NCI-H1092 treated with DMSO at 0.1 percent for 48 hours (cell line): Measurements from ENCODE around the gene G3BP2.
"Not testable (repeated sequence)": the region's sequence is repeated elsewhere in the genome, so short reads cannot be mapped to it uniquely, and the experiment has no call there.

Source experiments
- DNase-seq: peaks from one replicate; lab custom pipeline; 2025; lab: John Stamatoyannopoulos, UW

Gene G3BP2

DNA sequence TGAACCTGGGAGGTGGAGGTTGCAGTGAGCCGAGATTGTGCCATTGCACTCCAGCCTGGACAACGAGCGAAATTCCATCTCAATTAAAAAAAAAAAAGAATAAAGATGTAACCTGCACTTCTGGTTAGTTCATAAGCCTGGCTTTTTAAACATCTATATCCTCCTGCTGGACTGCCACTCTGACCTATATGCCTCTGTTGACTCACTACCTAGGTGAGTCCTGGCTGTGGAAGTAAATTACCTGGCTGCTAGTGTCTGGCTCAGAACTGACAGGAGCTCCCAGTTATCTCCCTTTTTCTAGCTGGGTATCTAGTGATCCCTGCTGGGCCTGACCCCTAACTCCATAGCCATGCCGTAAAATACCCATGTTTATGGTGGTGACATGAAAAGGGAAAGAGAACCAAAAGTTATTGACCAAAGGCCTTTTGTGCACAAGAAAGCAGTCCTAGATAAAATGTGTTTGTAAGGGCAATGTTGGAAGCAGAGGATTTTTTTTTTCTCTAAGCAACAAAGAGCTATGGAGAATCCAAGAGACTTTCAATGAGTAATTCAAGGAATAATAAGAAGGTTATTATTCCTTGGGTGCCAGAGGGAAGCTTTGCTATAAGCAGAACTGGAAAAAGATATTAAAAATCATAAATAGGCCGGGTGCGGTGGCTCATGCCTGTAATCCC is 10.4 kb upstream of the G3BP2 start:
- no peak for DNase-seq

DNA sequence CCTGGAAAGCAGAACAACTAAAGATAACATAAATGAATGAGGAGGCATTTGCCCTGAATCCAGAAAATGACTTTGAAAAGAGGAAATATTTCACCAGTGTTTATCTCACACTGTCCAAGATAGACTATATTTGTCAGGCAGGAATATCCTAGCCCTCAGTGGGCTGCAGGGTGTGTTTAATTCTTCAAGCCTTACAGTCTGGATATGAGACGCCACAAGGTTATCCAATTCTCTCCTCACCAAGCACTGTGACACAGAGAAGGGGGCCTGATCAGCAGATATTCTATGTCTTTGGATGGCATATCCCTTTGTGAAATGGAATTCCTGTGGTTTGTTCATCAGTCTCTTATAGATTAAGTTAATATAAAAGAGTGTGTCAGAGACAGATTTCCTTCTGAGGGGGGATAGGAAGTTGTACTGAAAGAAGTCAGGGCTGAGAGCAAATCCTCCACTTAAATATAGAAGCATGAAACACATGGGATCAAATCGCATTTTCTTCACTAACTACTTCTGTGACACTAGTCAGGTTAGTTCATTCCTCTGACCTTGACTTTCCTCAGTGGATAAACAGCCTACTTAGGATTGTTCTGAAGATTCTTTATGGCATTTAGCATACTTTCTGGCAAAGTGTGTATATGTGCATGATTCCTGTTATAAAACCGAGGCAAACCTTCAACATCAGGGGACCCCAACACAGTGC is 6.8 kb upstream of the G3BP2 start:
- no peak for DNase-seq

DNA sequence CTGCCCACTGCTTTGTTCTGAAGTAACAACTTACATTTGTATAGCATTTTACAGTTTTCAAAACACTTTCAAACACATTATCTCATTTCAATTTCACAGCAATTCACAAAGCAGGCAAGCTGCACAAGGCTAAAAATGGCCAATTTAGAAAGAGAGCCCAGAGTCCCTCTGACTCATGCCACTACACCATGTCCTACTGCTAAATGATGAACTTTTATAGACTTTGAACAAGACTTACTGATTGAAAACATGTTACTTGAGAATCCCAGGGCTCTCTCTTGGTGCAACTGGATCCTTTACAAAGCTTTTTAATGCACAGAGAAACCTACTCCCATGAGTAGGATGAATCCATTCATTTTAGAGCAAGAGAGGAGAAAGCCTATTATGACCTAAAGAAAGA is 5.8 kb upstream of the G3BP2 start:
- no peak for DNase-seq

DNA sequence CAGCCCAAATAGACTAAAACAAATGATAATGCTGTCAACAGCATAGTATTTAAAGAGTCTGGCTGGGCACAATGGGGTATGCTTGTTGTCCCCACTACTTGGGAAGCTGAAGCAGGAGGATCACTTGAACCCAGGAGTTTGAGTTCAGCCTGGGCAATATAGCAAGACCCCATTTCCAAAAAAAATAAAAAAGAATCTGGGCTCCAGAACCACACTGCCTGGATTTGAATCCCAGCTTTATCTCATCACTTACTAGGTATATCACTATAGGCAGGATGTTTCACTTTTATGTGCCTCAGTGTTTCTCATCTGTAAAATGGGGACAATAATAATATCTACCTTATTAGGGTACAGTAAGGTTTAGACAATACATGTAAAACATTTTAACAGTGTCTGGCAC is 5.3 kb upstream of the G3BP2 start:
- no peak for DNase-seq

DNA sequence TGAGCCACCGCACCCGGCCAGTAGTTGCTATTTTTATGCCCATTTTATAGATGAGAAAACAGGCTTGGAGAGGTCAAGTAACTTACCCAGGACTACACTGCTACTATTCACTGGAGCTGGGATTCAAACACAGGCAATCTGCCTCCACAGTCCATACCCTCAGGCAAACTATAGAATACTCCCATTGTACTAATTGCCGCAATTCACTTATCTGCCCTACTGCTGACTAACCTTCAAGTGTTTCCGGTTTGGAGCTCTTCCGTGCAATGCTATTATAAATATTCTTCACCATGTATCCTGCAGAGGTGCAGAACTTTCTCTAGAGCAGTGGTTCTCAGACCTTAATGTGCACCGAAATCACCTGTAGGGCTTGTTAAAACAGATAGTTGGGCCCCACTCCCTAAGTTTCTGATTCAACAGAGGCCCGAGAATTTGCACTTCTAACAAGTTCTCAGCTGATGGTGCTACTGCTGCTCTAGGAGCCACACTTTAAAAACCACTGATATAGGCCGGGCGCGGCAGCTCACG is 1.9 kb upstream of the G3BP2 start:
- no peak for DNase-seq

DNA sequence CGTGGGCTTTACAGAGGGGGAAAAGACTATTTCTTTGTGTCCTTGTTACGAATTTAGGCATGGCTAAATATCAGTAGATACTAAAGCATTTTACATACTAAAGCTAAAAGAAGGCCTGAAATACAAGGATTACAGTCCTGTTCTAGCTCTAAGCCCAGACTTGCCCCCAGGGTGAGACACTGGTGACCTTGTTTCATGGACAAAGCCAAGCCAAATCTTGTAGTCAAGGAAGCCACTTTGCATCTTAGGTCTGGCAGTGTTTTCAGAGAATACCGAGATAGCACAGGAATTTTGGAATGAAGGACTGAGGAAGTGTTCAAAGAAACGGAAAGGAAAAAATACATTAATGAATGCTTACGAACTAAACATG is 733 bp upstream of the G3BP2 start:
- no peak for DNase-seq

DNA sequence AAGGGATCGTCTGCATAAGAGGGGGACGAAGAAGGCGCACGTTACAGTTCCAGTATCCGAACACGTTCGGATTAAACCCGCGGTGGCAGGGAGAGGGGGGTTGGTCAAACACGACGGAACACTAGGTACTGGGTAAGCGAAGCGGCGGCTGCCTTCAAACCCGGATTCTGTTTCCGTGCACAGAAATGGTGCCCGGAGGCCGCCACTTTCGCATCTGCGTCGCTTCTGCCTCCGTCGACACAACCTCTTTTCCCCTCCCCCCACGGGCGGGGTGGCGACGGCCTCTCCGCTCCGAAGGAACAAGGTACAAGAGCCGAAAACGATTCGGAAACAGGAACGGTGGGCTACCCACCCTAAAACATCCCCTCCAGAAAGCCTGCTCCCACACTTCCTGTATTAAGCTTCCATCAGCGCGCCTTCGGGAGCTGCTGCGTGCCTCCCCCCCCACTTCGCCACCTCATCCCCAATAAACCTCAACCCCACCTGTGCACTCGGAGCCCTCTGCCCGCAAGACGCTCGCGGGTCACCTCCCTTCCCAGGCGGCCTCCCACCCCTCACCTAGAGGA is 667 bp downstream of the G3BP2 start:
- DNase-seq: peak; percentile 65

DNA sequence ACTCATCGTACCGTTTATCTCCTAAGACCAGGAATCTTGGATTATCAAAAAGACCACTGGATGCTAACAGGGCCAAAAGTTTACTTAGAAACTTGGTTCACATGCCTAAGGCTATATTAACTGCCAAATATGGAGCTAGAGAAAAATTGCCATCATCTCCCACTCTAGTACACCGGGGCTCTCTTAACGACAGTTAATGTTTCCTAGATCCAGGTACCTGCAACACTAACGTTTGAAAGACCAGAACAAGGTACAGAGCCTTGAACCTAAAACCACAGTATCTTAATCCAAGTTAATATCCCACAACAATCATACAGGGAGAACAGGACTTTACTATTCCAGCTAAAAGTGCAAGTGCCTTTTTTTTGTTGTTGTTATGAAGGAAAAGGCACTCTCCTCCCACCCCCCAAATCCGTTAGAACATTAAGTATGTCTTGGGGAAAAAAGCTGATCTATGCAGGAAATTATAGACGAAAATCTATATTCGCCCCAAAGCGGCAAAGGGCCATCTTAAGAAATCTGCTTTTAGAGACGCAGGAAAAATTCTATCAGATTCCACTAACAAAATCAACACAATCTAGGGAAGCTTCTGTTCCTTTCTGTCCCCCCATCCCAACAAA is 1.3 kb downstream of the G3BP2 start:
- DNase-seq: no peak

DNA sequence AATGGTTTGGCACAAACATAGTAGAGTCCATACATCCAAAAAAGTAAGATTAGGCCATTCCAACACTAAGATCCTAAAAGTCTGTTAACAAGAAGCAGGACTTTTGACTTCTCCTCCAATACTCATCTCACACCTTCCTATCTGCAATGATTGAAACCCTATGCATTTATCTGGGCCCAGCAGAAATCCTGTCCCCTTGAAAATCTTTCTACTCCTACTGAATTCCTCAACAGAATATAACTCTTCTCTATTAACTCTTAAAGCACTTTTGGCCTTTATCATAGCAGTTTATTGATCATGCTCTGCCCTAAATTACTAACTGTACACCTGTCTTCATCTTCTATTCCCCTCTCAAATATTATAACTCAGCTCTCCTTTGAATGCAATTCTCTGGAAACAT is 4.6 kb downstream of the G3BP2 start:
- DNase-seq: no peak

DNA sequence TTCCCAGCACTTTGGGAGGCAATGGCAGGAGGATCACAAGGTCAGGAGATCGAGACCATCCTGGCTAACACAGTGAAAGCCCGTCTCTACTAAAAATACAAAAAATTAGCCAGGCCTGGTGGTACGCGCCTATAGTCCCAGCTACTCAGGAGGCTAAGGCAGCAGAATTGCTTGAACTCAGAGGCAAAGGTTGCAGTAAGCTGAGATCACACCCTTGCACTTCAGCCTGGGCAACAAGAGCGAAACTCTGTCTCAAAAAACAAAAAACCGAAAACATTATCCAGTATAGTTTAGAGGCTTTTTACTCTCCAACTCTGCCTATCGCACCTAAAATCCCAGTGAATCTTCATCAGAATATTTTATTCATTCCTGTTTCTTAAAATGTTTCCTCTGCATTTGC is 5.6 kb downstream of the G3BP2 start:
- DNase-seq: not testable (repeated sequence)

DNA sequence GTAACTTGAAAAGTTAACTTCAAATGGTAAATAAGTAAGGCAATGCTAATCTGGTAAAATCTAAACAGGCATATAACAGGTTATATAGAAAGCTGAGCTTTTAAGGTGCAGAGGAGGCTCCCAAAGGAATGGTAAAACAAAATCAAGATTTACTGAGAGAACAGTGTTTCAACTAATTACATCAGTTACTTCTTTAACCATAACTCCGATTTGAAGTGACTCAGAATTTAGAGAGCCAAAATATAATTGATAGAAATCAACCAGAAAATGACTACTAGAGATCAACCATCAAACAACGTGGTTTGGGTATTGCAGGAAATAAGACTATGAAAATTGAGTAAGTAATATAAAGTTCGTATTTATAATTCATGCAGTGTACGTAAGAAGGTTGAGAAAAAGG is 6.9 kb downstream of the G3BP2 start:
- no peak for DNase-seq

DNA sequence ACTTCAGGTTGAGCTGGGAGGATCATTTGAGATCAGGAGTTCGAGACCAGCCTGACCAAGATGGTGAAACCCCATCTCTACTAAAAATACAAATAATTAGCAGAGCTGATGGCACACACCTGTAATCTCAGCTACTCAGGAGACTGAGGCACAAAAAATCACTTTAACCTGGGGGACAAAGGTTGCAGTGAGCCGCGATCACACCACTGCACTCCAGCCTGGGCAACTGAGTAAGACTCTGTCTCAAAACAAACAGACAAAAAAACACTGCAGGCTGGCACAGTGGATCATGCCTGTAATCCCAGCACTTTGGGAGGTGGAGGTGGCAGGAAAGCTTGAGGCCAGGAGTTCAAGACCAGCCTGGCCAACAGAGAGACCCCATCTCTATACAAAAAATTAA is 8.6 kb downstream of the G3BP2 start:
- not testable (repeated sequence) for DNase-seq

DNA sequence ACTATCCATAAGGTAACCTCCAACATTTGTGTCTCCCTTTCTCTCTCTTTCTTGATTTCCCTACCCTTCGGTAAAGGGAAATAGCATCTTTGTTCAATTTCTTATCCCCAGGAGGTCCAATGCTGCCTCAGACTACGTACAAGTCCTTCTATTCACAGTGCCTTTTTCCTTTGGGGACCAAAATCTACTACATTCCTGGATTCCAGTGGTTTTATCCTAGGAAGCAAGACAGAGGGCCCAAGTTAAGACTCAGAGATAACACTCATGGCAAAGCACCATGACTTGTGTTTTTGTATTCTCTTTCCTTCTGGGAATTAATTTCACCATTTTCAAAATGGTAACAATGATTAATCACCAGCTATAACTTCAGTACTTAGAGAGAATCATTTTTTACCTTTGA is 10.6 kb downstream of the G3BP2 start:
- no peak for DNase-seq

DNA sequence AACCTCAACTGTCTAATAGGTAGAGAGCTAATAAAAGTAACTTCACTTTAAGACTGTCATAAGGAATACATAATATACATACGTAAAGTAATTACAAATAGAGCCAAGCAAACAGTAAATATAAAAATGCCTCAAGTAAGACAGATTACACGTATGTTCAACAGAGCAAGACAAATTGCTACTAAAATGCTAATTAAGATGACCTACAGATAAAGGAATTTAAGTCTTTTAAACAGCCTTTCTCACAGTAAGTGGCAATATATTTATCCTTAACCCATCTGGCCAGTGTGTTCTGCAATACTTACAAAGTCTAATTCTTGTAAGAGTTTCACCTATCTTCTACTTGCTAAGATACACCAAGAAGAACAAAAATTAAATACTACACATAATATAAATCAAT is 12.7 kb downstream of the G3BP2 start:
- DNase-seq: no peak

DNA sequence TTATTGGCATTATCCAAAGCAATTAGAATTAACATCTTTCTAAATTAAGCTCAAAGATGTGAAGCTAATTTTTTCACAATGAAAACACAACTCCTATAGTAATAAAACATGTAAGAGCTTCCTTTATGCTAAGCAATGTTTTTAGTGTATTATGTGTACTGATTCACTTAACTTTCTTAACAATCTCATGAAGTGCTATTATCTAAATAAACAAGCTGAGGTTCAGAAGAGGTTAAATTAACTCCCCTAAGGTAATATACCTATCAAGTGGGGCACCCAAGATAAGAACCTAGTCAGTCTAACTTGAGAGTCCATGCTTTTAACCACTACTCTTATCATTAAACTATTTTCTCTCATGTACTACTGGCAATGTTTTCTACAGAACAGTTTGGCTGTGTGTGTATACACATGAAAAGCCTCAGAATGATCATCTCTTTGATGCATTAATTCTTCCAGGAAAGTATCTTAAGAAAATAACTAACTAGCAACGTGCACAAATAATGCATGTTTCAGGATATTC is 13.6 kb downstream of the G3BP2 start:
- no peak for DNase-seq

DNA sequence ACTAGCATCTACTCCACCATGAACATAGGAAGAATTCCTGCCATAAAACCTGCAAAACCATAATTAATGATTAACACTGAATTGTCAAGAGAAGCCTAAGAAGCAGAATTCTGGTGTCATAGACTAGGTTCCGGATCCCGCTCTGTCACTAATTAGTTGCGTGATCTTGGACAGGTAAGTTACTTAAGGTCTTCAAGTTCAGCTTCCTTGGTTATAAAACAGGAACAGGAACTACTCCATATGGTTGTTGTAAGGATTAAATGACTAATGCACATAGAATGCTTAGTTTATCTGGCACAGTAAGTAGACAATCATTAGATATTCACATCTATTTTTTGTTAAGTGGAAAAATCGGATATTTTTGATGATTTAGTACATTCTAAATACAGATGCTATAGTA is 14.3 kb downstream of the G3BP2 start:
- DNase-seq: no peak

DNA sequence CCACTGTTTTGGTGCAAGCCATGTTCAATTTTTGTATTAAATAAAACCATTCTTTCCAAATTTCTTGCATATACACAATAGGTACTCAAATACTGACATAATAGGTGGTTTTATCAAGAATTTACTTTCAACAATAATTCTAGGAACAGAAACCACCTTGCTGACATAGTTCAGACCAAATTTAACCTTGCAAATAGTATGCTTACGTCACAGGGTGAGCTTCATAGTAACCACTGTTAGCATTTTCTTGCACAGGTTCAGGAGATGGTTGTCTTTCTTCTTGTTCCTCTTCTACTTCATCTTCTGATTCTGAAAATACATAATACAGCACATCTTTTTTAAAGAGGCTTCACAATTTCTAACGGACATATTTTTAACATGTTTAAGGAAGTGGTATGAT is 17.6 kb downstream of the G3BP2 start:
- DNase-seq: no peak

DNA sequence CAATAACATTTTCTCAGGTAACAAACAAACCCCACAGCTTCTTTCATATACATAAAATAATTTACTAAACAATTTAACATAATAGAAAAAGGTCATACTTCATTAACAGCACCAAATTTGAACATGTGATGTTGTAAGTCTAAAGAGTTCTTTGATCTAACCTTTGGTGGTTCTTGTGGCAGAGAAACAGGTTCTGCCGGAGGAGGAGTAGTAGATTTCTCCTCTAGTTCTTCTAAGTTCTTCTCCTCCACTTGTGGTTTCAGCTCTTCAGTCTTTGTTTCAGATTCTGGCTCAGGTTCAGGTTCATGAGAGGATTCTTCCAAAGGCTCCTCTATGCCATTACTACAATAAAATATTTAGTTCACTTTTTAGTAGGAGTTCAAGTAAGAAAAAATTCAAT is 18.3 kb downstream of the G3BP2 start:
- DNase-seq: no peak

DNA sequence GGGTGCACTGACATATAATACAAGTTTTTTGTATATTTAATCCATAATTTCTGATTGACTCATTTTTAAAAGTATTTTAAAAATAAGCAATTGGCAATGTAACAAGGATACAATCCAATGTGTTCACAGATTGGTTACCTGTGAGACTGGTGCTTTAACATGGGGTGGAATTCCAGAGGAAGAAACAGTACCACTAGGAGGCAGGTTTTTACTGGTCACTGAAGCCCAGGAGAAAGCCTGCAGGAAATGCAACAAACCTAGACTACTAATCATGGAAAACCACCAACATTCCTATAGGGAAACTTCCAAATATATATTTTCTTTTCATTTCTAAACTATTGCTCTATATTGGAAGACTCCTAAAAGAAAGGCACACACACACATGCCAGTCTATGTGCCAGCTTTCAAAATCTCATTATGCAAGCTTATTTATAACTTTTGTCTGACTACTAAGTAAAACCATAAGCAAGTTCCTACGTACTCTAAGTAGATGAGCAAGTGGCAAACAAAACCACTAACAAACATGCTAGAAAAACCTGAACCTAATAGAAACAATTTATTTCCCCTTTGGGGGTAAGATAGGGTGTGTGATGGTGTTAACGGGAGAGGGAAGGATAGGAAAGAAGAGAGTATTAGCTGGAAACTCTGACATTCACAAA is 19.2 kb downstream of the G3BP2 start:
- DNase-seq: peak; percentile 11

DNA sequence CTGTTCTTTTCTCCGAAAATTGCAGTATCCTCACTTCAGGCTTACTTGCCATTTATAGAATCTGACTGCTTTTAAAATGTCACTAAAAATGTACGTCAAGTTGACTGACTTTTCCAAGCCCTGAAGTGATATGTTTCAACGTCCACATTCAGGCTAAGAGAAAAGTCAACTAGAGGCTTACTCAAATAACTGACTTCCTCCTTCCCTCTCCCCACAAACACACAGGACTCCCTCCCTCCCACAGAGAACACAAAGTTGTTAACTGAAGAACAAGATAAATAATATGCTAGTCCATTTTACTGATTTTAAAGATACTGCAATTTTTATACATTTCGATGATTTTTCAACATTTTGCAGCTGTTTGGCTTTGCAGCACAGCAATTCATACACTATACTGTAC is 29.1 kb downstream of the G3BP2 start:
- no peak for DNase-seq

DNA sequence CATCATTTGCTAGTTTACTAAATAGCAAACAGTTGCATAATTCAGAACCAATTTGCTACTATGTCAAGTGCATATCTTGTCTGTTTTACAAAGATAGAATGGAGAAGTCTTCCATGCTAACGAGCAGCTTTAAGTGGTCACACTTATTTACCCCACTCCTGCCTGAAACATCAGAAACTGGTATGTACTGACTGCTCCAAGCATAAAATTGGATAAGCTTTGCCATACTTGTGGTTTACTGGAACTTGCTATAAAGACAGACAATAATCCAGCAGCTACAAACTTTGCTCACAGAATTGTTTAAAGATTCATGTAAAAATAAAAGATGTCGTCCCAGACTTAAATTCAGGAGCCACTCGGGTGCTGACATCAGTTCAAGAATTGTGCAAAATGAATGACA is 29.6 kb downstream of the G3BP2 start:
- DNase-seq: no peak

DNA sequence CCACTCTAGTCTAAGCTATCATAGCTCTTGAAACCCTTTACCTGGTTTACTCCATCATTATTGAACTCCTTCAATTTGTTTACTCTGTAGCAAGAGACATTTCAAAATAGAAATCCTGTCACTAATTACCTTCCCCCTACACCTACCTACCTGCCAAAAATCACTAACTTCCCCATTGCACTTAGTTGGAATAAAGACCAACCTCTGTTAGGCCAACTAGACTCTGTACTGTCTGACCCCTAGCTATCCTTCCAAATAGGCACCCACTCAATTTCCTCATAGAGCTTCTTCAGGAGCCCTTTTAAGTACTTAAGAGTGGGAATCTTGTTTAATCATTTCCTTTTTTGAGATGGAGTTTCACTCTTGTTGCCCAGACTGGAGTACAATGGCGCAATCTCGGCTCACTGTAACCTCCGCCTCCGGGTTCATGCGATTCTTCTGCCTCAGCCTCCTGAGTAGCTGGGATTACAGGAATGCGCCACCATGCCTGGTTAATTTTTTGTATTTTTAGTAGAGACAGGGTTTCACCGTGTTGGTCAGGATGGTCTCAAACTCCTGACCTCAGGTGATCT is 34.0 kb downstream of the G3BP2 start:
- DNase-seq: no peak
